GM20431 (cell line): Measurements from ENCODE around the gene CTLA4.

ENCODE experiments used
- in situ Hi-C: fragments of 300-500 bp; cut with MseI, MboI; formaldehyde crosslinking; loops from one replicate; pipeline ENCODE4 v1.15.0; 2020; ENCODE audit warnings: low sequenced_read_pairs; ENCODE audit not compliant: unreplicated experiment

Gene CTLA4

GRCh38 chr2:203889542-203889941 is 22.0 kb downstream of the CTLA4 start:
- in situ Hi-C loops: no loop called here

GRCh38 chr2:203889944-203890343 is 22.4 kb downstream of the CTLA4 start:
- in situ Hi-C loops: no loop called here

GRCh38 chr2:203890733-203891132 is 23.2 kb downstream of the CTLA4 start:
- in situ Hi-C loops: no loop called here

GRCh38 chr2:203891474-203891873 is 23.9 kb downstream of the CTLA4 start:
- in situ Hi-C loops: no loop called here

GRCh38 chr2:203892207-203892606 is 24.6 kb downstream of the CTLA4 start:
- in situ Hi-C loops: no loop called here

- in situ Hi-C loops: no loop called here
Measured at GRCh38 chr2:203893401-203893800, 25.8 kb downstream of the CTLA4 start.

GRCh38 chr2:203893840-203894239 is 26.3 kb downstream of the CTLA4 start:
- in situ Hi-C loops: no loop called here

GRCh38 chr2:203894262-203894661 is 26.7 kb downstream of the CTLA4 start:
- in situ Hi-C loops: no loop called here

- in situ Hi-C loops: no loop called here
Measured at GRCh38 chr2:203897544-203897943, 30.0 kb downstream of the CTLA4 start.

- in situ Hi-C loops: no loop called here
Measured at GRCh38 chr2:203898657-203899056, 31.1 kb downstream of the CTLA4 start.

GRCh38 chr2:203900253-203900652 is 32.7 kb downstream of the CTLA4 start:
- in situ Hi-C loops: loop anchor here (25.0 kb wide), 1 partner anchor 413 kb away; no protein-coding TSS in a partner anchor

- in situ Hi-C loops: loop anchor here (25.0 kb wide), 1 partner anchor 417 kb away; no protein-coding TSS in a partner anchor
Measured at GRCh38 chr2:203904022-203904421, 36.5 kb downstream of the CTLA4 start.

- in situ Hi-C loops: loop anchor here (25.0 kb wide), 1 partner anchor 418 kb away; no protein-coding TSS in a partner anchor
Measured at GRCh38 chr2:203905656-203906055, 38.1 kb downstream of the CTLA4 start.

- in situ Hi-C loops: loop anchor here (25.0 kb wide), 1 partner anchor 421 kb away; no protein-coding TSS in a partner anchor
Measured at GRCh38 chr2:203908066-203908796, 40.7 kb downstream of the CTLA4 start.

GRCh38 chr2:203908797-203909185 is 41.2 kb downstream of the CTLA4 start:
- in situ Hi-C loops: loop anchor here (25.0 kb wide), 1 partner anchor 421 kb away; no protein-coding TSS in a partner anchor

GRCh38 chr2:203909261-203909967 is 41.8 kb downstream of the CTLA4 start:
- in situ Hi-C loops: loop anchor here (25.0 kb wide), 1 partner anchor 422 kb away; no protein-coding TSS in a partner anchor

- in situ Hi-C loops: loop anchor here (25.0 kb wide), 1 partner anchor 423 kb away; no protein-coding TSS in a partner anchor
Measured at GRCh38 chr2:203909974-203910373, 42.4 kb downstream of the CTLA4 start.

- in situ Hi-C loops: loop anchor here (25.0 kb wide), 1 partner anchor 427 kb away; no protein-coding TSS in a partner anchor
Measured at GRCh38 chr2:203913947-203914346, 46.4 kb downstream of the CTLA4 start.

GRCh38 chr2:203914546-203915182 is 47.1 kb downstream of the CTLA4 start:
- in situ Hi-C loops: loop anchor here (25.0 kb wide), 1 partner anchor 427 kb away; no protein-coding TSS in a partner anchor

GRCh38 chr2:203915256-203915655 is 47.7 kb downstream of the CTLA4 start:
- in situ Hi-C loops: loop anchor here (25.0 kb wide), 1 partner anchor 428 kb away; no protein-coding TSS in a partner anchor
